ENCODE data around the gene AOPEP. TPM values are rescaled to one million over a fixed set of nuclear protein-coding genes. Genes with fewer than 3 reads are reported as not detected.

The AOPEP gene
- polyA plus RNA-seq, 1 donor from 2014 or later, result 10.0 TPM

GRCh38 chr9:94932652-94933510 lies 206.4 kb downstream of the AOPEP start:
- H3K9me2 ChIP-seq (ENCODE audit: insufficient read depth, low read length), result no peaks in the 10 kb centered on the region
- no peak overlapping the region for H3K9ac ChIP-seq (ENCODE audit: low read length)
- no peaks in the 10 kb centered on the region for H3K79me2 ChIP-seq (replicated peaks; ENCODE audit: insufficient read depth, low read length)
- no peaks in the 10 kb centered on the region for H3K36me3 ChIP-seq (ENCODE audit: insufficient read depth, low read length)
- H2AFZ ChIP-seq (ENCODE audit: low read depth, low read length), result no peak overlapping the region
- no peaks in the 10 kb centered on the region for H3F3A ChIP-seq (ENCODE audit: insufficient read depth, low read length, poor library complexity, severe bottlenecking)
- TF ChIP-seq SMC3 (conservative IDR thresholded peaks at IDR 0.05; ENCODE audit: poor library complexity) (no peak), POLR2AphosphoS5 (IDR thresholded peaks at IDR 0.05) (no peak), EZH2 (IDR thresholded peaks at IDR 0.05; ENCODE audit: borderline replicate concordance, insufficient read depth, low read length, poor library complexity, severe bottlenecking) (no peak), MXI1 (conservative IDR thresholded peaks at IDR 0.05; ENCODE audit: poor library complexity, severe bottlenecking) (no peak), RAD21 (conservative IDR thresholded peaks at IDR 0.05) (no peak), TAF1 (IDR thresholded peaks at IDR 0.05; ENCODE audit: low read depth) (no peak), EP300 (conservative IDR thresholded peaks at IDR 0.05; ENCODE audit: poor library complexity, severe bottlenecking) (no peak)
- TF ChIP-seq, protein P1, sequence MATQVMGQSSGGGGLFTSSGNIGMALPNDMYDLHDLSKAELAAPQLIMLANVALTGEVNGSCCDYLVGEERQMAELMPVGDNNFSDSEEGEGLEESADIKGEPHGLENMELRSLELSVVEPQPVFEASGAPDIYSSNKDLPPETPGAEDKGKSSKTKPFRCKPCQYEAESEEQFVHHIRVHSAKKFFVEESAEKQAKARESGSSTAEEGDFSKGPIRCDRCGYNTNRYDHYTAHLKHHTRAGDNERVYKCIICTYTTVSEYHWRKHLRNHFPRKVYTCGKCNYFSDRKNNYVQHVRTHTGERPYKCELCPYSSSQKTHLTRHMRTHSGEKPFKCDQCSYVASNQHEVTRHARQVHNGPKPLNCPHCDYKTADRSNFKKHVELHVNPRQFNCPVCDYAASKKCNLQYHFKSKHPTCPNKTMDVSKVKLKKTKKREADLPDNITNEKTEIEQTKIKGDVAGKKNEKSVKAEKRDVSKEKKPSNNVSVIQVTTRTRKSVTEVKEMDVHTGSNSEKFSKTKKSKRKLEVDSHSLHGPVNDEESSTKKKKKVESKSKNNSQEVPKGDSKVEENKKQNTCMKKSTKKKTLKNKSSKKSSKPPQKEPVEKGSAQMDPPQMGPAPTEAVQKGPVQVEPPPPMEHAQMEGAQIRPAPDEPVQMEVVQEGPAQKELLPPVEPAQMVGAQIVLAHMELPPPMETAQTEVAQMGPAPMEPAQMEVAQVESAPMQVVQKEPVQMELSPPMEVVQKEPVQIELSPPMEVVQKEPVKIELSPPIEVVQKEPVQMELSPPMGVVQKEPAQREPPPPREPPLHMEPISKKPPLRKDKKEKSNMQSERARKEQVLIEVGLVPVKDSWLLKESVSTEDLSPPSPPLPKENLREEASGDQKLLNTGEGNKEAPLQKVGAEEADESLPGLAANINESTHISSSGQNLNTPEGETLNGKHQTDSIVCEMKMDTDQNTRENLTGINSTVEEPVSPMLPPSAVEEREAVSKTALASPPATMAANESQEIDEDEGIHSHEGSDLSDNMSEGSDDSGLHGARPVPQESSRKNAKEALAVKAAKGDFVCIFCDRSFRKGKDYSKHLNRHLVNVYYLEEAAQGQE (IDR thresholded peaks at IDR 0.05; ENCODE audit: borderline replicate concordance), result no peak
- TF ChIP-seq, protein P2, sequence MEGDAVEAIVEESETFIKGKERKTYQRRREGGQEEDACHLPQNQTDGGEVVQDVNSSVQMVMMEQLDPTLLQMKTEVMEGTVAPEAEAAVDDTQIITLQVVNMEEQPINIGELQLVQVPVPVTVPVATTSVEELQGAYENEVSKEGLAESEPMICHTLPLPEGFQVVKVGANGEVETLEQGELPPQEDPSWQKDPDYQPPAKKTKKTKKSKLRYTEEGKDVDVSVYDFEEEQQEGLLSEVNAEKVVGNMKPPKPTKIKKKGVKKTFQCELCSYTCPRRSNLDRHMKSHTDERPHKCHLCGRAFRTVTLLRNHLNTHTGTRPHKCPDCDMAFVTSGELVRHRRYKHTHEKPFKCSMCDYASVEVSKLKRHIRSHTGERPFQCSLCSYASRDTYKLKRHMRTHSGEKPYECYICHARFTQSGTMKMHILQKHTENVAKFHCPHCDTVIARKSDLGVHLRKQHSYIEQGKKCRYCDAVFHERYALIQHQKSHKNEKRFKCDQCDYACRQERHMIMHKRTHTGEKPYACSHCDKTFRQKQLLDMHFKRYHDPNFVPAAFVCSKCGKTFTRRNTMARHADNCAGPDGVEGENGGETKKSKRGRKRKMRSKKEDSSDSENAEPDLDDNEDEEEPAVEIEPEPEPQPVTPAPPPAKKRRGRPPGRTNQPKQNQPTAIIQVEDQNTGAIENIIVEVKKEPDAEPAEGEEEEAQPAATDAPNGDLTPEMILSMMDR (IDR thresholded peaks at IDR 0.05; ENCODE audit: poor library complexity, severe bottlenecking), result no peak
- no peaks in the 10 kb centered on the region for H3K27me3 ChIP-seq (ENCODE audit: insufficient read depth, low read depth, low read length)
- no peaks in the 10 kb centered on the region for H4K20me1 ChIP-seq (ENCODE audit: insufficient read depth)
- H3K4me3 ChIP-seq (ENCODE audit: low read length), result no peak overlapping the region
- no peak overlapping the region for H3K27ac ChIP-seq (ENCODE audit: low read length)
- no peak overlapping the region for H3K4me2 ChIP-seq (ENCODE audit: low read length)
- no peaks in the 10 kb centered on the region for H3K9me3 ChIP-seq (ENCODE audit: low read length)

- Histone ChIP-seq H2AFZ (ENCODE audit: low read depth, low read length) (no peak overlapping the region), H4K20me1 (ENCODE audit: insufficient read depth) (no peaks in the 10 kb centered on the region), H3K9me3 (ENCODE audit: low read length) (no peaks in the 10 kb centered on the region), H3K79me2 (replicated peaks; ENCODE audit: insufficient read depth, low read length) (no peaks in the 10 kb centered on the region), H3F3A (ENCODE audit: insufficient read depth, low read length, poor library complexity, severe bottlenecking) (no peaks in the 10 kb centered on the region), H3K9me2 (ENCODE audit: insufficient read depth, low read length) (no peaks in the 10 kb centered on the region), H3K27me3 (ENCODE audit: insufficient read depth, low read depth, low read length) (no peaks in the 10 kb centered on the region), H3K36me3 (ENCODE audit: insufficient read depth, low read length) (no peaks in the 10 kb centered on the region), H3K4me3 (ENCODE audit: low read length) (no peak overlapping the region), H3K4me2 (ENCODE audit: low read length) (no peak overlapping the region), H3K9ac (ENCODE audit: low read length) (no peak overlapping the region), H3K27ac (ENCODE audit: low read length) (no peak overlapping the region)
- TF ChIP-seq MXI1 (conservative IDR thresholded peaks at IDR 0.05; ENCODE audit: poor library complexity, severe bottlenecking) (no peak), EP300 (conservative IDR thresholded peaks at IDR 0.05; ENCODE audit: poor library complexity, severe bottlenecking) (no peak), EZH2 (IDR thresholded peaks at IDR 0.05; ENCODE audit: borderline replicate concordance, insufficient read depth, low read length, poor library complexity, severe bottlenecking) (no peak), POLR2AphosphoS5 (IDR thresholded peaks at IDR 0.05) (no peak), TAF1 (IDR thresholded peaks at IDR 0.05; ENCODE audit: low read depth) (no peak), RAD21 (conservative IDR thresholded peaks at IDR 0.05) (no peak), SMC3 (conservative IDR thresholded peaks at IDR 0.05; ENCODE audit: poor library complexity) (no peak)
- TF ChIP-seq, protein P2 (IDR thresholded peaks at IDR 0.05; ENCODE audit: poor library complexity, severe bottlenecking), result no peak
- TF ChIP-seq, protein P1 (IDR thresholded peaks at IDR 0.05; ENCODE audit: borderline replicate concordance), result no peak
Observed at GRCh38 chr9:94933511-94933828, 207.0 kb downstream of the AOPEP start.
